A549 treated with CORT108297 at 1 μM for 4 hours (cell line): ENCODE results near the gene DSE. TPM values are rescaled to one million over a fixed set of nuclear protein-coding genes. Genes with fewer than 3 reads are reported as not detected.

Experiments used
- total RNA-seq: library from RNA; stranded (reverse); fragments of 200-300 nt; extraction: Qiagen RNA extraction; gene quantifications from 5 replicates; pipeline ENCODE4 v1.2.3, GENCODE V29; 2022

Gene DSE
- total RNA-seq: 13.0 to 20.1 TPM (median 17.4 TPM) in 5 replicates

GRCh38 chr6:116370760-116371119 is at the start of gene DSE:
Gene DSE (plus strand): TSS chr6:116370947. CDS start chr6:116399251, 28,304 bp downstream.

GRCh38 chr6:116461331-116461931 is 90.7 kb downstream of the DSE start, which contains the start of gene CALHM6:
Gene CALHM6 (plus strand): TSS chr6:116461375. CDS start chr6:116461930, 555 bp downstream.

Other genes starting within 250 kb of the DSE start
- gene COL10A1, start 244.8 kb upstream of the DSE start, total RNA-seq: 0.02 TPM in 1 of 5 replicates, not detected in the others
- gene TSPYL4, start 116.9 kb upstream of the DSE start, total RNA-seq: 2.9 to 3.6 TPM (median 3.4 TPM) in 5 replicates
- 27.7 to 33.6 TPM (median 28.2 TPM) in 5 replicates for gene TSPYL1, start 91.0 kb upstream of the DSE start, total RNA-seq
- gene CALHM6, start 90.4 kb downstream of the DSE start, total RNA-seq: 0.25 to 0.39 TPM in 2 of 5 replicates, not detected in the others
- 0.04 to 0.10 TPM (median 0.06 TPM) in 5 replicates for gene CALHM5, start 140.7 kb downstream of the DSE start, total RNA-seq
- not detected in 5 replicates for gene TRAPPC3L, start 174.7 kb downstream of the DSE start, total RNA-seq
- gene CALHM4, start 182.8 kb downstream of the DSE start, total RNA-seq: 0.16 TPM in 1 of 5 replicates, not detected in the others
- gene RWDD1, start 200.6 kb downstream of the DSE start, total RNA-seq: 23.9 to 39.8 TPM (median 36.2 TPM) in 5 replicates
- 0.16 to 0.28 TPM (median 0.22 TPM) in 5 replicates for gene RSPH4A, start 245.5 kb downstream of the DSE start, total RNA-seq